Upper lobe of left lung (tissue), 4 donors: ENCODE results near the gene LMBR1.

ENCODE experiments used
- CTCF ChIP-seq, 6 experiments: fragments of 450-650 bp in 4 of 6; fragments of 200-600 bp in 2 of 6; sonication (generic) in 2 of 6; IDR thresholded peaks; one replicate each; pipeline ENCODE4 v1.5.1; 2016 to 2019; ENCODE audit warnings: antibody characterized with exemption in 6 of 6
- EP300 ChIP-seq, 4 donors: sonication (generic); formaldehyde crosslinking; IDR thresholded peaks; one replicate each; pipeline ENCODE4 v1.5.1; 2017; ENCODE audit warnings: antibody characterized with exemption in 4 of 4, control low read depth in 2 of 4
- POLR2A ChIP-seq, 4 donors: fragments of 450-650 bp; IDR thresholded peaks; one replicate each; pipeline ENCODE4 v1.5.1; 2016 to 2017; ENCODE audit warnings: antibody characterized with exemption in 4 of 4, mild to moderate bottlenecking in 2 of 4
- POLR2AphosphoS5 ChIP-seq, 2 donors: sonication (generic); formaldehyde crosslinking; IDR thresholded peaks; one replicate each; pipeline ENCODE4 v1.5.1; 2017; ENCODE audit warnings: antibody characterized with exemption in 2 of 2

GRCh38 chr7:156811706-156812105, 81.3 kb downstream of the LMBR1 start:
- no peak for TF ChIP-seq CTCF (IDR thresholded peaks at IDR 0.05)
- no peak for TF ChIP-seq POLR2A (IDR thresholded peaks at IDR 0.05)
- TF ChIP-seq POLR2AphosphoS5 (IDR thresholded peaks at IDR 0.05): no peak
- TF ChIP-seq EP300 (IDR thresholded peaks at IDR 0.05): no peak
